ENCODE results near the gene MYL9.
"Not testable (repeated sequence)": the region's sequence is repeated elsewhere in the genome, so short reads cannot be mapped to it uniquely, and the experiment has no call there.

Gene MYL9

DNA sequence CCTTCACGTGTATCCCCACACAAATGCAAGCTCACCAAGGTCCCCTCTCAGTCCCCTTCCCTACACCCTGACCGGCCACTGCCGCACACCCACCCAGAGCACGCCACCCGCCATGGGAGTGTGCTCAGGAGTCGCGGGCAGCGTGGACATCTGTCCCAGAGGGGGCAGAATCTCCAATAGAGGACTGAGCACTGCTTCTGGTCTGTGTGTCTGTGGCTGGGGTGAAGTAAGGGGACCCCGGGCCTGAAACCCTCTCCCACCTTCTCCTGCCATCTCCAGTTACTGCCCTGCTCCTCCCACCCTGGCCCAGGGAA is 8.3 kb downstream of the MYL9 start:
- DNase-seq (ENCODE audit: low spot score) = no peak

DNA sequence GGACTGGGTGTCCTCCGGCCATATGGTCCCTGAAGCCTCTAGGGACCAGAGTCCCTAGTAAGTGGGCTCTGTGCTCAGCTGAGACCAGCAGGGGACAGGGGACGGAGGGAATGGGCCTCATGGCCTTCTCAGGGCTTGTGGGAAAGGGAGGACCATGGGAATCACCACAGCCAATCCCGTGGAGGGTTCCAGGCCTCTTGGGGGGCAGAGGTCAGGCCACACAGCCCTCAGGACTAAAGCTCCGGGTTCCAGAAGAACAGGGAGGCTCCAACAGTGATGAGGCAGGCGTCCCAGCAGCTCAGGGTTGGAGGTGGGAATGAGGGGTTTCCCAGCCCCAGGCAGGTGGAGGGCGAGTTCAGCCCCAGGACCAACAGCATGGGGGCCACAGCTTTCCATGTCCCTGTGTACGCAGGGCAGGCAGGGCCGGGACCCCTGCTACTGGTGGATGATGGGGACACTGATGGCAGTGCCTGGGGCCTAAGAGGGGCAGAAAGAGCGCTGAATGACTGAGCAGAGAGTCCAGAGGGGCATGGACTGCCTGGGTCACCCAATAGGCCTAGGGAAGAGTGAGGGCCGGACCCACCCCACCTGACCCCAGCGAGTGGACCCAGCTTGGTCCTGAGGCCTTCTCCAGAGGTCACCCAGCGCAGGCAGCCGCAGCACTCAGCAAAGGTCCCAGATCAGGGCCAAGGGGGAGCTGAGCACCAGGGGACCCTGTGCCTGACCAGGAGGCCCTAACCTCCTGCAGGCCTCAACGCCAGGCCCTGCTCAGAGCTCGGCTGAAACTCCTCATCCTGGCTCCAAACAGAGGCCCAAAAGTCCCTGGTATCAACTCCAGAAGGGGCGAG is 8.8 kb downstream of the MYL9 start:
- no peak for DNase-seq (ENCODE audit: low spot score)

DNA sequence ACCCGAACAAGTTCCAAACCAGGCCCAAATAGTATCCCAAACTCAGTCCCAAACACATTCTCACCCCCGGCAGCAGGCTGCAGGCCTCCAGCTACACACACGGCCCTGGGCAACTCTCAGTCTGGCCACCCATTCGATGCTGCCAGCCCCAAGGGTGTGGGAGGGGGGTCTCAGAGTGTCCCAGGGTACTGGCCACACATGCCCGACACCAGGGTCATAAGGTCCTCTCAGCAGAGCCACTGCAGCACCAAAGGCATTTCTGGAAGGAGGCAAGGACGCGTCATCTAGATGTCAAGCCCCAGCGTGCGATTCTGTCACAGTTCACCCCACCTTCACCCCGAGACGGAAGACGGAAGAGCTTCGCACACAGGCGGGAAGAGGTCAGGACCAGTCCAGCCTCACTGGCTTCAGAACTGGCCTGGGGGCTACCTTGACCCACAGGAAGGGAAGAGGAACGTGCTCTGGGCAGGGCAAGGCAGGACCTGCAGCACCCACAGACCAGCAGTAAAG is 9.5 kb downstream of the MYL9 start:
- no peak for DNase-seq (ENCODE audit: low spot score)

DNA sequence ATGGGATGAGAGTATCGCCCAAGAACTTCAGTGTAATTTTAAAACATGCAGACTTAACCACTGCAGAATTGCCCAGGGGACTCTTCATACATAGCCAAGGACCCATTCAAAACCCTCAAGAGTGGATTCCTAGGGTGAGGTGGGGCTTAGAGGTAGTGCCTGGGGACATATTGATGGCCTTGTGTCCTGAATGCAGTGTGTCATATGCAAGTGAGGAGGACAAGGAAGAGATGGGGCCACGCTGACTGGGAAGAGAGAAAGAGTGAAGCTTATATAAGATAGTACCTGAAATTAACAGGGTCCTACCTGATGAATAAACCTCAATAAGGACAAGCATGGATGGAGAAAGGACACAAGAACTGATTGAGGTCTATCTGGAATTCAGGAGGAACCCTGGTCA is 13.9 kb downstream of the MYL9 start:
- no peak for DNase-seq (ENCODE audit: low spot score)

DNA sequence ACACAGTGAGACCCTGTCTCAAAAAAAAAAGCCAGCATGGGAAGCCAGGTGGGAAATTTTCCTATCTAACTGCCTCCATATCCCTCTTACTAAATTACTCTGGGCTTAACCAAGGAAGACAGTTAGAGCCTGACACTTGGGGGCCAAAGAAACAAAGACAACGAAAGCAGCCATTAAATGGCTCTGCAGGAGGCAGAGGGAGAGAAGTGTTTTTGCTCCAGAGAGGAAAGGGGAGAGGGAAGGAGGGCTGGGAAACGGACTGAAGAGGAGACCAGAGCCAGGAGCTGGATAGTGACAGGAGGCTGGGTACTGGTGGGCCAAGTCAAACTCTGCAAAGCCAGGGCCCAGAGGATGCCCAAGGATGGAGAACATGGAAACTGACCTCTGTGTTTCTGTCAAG is 21.4 kb downstream of the MYL9 start:
- no peak for DNase-seq (ENCODE audit: low spot score)

DNA sequence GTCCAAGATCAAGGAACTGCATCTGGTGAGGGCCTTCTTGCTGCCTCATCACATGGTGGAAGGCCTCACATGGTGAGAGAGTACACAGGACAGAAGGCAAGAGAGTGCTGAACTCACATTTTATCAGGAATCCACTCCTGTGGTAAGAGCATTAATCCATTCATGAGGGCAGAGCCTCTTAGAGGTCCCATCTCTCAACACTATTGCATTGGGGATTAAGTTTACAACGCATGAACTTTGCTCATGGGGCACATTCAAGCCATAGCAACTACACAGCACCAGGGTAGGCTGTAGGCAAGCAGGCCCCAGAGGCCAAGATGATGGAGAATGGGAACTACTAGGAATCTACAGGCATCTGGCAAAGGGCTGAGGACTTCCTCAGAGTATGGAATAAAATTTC is 22.1 kb downstream of the MYL9 start:
- DNase-seq (ENCODE audit: low spot score) = no peak

DNA sequence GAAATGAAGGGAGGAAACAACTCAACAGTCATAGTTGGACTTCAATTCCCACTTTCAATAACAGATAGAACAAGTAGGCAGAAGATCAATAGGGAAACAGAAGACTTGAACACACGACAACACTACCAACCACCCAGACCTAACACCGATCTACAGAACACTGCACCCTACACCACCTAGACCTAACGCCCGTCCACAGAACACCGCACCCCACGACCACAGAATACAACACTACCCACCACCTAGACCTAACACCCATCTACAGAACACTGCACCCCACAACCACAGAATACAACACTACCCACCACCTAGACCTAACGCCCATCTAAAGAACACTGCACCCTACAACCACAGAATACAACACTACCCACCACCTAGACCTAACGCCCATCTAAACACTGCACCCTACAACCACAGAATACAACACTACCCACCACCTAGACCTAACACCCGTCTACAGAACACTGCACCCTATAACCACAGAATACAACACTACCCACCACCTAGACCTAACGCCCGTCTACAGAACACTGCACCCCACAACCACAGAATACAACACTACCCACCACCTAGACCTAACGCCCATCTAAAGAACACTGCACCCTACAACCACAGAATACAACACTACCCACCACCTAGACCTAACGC is 22.9 kb downstream of the MYL9 start:
- not testable (repeated sequence) for DNase-seq (ENCODE audit: low spot score)

DNA sequence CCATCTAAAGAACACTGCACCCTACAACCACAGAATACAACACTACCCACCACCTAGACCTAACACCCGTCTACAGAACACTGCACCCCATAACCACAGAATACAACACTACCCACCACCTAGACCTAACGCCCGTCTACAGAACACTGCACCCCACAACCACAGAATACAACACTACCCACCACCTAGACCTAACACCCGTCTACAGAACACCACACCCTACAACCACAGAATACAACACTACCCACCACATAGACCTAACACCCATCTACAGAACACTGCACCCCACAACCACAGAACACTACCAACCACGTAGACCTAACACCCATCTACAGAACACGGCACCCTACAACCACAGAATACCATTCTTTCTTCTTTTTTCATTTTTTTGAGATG is 23.4 kb downstream of the MYL9 start:
- not testable (repeated sequence) for DNase-seq (ENCODE audit: low spot score)

DNA sequence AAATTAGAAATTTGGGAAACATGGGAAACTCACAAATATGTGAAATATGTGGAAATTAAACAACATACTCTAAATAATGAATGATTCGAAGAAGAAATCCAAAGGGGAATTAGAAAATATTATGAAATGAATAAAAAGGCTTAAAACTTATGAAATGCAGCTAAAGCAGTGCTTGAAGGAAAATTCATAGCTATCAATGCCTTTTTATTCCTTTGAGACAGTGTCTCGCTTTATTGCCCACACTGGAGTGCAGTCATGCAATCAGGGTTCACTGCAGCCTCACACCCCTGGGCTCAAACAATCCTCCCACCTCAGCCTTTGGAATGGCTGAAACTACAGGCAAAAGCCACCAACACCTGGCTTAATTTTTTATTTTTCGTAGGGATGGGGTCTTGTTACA is 24.2 kb downstream of the MYL9 start:
- DNase-seq (ENCODE audit: low spot score) = no peak

DNA sequence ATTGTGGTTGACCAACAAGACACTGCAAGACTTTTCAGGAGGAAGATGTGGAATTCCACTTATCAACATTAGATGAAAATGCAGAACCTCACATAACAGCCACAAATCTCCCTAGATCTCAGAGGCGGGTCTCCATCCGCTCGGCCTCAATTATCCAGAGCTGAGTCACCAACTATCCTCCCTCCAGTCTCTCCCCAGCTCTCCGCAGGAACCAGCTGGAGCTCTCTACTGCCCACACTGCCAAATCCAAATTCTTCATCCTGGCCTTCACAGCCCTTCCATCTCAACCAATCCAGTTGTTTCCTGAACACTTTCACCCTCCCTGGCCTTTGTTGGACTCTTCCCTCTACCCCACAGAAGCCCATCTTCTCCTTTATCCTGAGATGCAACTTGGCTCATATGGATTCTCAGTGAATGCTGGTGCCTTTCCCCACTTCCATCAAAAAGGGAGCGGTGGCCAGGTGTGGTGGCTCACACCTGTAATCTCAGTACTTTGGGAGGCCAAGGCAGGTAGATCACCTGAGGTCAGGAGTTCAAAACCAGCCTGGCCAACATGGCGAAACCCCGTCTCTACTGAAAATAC is 28.6 kb downstream of the MYL9 start:
- no peak for DNase-seq (ENCODE audit: low spot score)

DNA sequence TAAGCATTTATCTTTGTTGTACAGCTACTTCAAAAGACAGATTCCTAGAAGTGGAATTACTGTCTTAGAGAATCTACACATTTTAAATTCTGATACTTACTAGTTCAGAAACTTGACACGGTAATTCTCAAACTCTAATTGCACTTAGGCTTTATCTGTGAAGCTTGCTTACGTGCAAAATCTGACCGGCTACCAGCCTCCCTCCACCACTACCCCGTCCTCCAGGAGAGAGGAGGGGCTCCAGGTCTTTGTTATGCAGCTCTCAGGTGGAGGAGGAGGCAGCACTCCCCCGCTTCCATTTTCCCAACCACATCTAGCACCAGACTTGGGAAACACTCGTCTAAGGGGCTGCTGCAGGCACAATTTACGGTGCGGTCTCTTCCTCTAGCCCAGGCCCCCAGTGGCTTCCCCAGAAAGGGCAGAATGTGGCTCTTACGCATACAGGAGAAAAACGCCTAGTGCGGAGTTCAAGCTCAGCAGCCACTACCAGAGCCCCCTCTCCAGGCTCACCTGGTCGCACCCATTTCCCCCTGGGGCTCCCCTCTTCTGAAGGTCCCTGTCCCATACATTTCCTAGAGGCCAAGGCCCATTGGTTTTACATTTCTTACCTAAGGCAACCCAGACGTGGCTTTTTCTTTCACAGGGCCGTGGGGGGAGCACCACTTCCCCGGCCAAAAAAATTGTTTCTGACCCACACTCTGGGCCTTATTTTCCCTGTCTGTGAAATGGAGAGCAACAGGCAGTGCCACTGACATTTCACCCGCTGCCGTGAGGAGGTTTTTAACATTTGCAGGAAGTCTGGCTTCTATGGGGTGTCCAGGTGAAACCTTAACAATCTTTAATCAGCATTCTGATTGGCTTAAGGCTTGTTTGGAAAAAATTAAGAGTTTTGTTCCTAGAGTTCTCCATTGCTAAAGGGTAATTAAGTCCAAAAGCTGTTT is 30.5 kb downstream of the MYL9 start:
- no peak for DNase-seq (ENCODE audit: low spot score)

DNA sequence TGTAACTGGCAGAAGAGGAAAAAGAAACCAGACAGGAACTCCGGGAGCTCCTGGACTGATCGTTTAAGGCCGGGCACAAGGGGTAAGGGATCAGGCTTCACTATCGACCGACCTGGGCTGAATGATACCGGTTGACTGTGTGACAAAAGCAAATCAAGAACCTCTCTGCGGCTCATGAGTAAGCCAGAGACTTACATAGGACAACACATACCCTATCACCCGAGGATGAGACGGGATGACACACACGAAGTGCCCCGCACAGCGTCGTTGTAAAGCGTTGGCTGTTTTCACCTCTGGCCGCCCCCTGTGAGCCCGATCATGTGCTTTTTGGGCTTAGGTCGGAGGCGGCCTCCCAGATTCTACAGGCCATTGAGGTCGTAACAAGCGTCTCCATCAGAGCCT is 31.4 kb downstream of the MYL9 start:
- no peak for DNase-seq (ENCODE audit: low spot score)

DNA sequence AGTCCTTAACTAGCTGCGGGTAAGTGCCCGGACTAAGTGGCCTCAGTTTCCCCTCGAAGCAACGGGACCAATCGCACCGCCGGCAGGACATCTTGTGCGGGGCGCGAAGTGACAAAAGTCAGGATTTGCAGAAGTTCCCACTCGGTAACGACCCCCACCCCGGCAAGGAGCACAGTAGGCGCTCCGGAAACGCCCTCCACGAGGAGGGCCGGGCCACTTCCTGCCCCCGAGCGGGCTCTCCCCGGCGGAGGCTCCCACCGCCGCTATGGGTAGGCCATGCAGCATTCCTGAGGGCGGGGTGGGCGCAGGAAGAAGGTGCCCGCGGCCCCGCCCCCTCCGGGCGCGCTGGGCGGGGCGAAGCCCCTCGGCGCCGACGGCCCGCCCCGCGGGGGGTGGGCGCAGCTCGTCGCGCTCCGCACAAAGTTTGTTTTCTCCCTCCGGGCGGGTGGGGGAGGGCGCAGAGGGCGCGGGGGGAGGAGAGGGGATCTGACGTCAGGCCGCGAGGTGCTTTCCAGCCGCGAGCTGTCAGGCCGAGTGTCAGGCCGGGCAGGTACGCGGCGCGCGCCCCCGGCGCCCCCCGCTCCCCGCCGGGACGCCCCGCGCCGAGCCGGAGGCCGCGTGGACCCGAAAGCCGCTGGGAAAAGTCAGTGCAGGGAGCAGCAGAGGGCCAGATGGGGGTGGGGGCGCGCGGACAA is 31.9 kb downstream of the MYL9 start, which contains the start of gene TGIF2:
TSS of gene TGIF2 (plus strand) at position 495 of the 695 bp plus-strand sequence. CDS start 5,178 bp downstream, outside the sequence.
- DNase-seq (ENCODE audit: low spot score) = no peak

DNA sequence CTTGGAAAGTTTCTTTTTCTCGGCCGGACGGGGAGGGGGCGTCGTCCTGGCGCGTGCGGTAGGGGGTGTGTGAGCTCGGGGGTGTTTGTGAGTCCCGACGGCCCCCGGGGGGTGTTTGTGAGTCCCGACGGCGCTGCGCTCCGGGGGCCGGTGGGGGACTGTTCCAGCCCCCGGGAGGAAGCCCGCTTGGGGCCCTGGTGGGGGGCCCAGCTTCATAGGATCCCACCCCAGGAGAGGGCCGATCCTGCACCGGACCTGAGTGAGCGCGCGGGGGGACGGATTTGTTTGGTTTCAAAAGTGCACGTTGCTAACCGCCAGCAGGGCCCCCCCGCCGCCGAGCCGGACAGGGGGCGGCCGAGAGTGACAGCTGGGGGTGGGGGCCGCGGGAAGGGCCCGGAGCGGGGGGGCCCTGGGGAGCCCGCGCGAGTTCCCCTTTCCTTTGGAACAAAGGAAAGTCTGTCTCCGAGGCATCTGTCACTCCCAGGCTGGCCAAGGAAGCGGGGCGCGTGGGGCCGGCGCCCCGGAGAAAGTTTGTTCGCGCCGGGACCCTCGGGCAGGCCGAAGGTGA is 32.6 kb downstream of the MYL9 start:
- DNase-seq (ENCODE audit: low spot score) = no peak

DNA sequence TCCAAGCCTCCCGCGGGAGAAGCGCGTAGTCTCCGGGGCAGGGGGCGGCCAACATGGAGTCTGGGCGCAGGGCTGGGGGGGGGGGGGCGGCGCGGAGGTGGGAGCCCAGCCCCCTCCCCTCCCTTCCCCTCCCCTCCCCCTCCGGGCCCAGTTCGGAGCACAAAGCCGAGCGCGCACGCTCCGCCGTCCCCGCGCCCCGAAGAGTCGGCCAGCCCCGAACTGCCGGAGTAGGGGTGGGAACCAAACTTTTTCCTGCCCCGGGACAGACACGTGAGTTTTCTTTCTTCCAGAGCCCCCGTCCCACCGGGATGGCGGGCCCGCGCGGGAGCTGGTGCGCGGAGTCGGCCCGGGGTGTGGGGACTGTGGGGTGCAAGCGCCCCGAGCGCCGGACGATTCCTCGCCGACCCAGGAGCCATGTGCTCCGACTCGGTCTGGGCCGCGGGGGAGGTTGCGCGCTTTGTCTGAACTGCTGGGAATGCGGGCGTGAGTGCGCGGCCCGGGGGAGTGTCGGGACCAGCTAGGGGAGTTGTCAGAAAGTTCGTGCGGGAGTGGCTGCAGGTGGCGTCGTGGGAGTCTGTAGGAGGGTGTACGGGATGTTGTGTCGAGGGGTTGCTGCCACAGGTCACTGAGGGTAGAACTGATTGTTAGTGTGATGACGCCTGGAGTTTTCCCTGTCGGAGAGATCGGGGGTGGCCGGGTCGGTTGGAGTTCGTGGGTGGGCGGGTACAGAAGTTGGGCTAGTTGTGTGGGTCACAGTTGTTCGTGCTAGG is 33.2 kb downstream of the MYL9 start:
- DNase-seq (ENCODE audit: low spot score) = no peak

DNA sequence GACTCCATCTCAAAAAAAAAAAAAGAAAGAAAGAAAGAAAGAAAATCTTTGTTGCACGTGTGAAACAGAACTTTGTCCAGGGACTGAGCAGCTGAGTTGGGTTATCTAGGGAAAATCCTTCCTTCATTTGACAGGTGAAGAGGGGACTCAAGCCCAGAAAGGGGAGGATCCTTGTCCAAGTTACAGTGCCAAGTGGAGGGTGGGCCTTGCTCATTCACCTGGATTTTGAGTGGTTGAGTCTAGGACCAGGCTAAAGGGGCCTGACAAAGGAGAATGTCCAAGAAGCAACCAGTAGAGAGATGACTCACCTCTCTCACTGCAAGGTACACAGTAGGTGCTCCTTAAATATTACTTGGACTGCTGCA is 34.7 kb downstream of the MYL9 start:
- DNase-seq (ENCODE audit: low spot score) = no peak

DNA sequence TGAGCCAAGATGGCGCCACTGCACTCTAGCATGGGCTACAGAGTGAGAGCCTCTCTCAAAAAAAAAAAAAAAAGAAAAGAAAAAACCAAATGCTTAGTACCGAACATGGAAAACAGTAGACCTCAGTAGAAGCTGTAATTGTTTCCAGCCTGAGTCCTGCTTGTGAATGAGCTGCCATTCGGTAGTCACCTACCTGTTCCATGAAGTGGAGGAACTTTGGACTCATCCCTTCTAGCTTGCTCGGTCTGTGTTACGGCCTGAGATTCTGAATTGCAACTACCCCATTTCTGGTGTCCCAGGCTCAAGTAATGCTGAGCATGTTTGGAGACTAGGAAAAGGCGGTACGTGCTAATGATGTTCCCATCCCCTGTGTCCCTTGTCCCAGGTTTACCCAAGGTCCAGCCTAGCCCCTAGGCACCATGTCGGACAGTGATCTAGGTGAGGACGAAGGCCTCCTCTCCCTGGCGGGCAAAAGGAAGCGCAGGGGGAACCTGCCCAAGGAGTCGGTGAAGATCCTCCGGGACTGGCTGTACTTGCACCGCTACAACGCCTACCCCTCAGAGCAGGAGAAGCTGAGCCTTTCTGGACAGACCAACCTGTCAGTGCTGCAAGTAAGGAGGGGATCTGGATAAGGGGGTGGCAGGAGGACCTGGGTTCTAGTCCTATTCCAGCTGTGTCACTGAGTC is 37.2 kb downstream of the MYL9 start:
- no peak for DNase-seq (ENCODE audit: low spot score)

DNA sequence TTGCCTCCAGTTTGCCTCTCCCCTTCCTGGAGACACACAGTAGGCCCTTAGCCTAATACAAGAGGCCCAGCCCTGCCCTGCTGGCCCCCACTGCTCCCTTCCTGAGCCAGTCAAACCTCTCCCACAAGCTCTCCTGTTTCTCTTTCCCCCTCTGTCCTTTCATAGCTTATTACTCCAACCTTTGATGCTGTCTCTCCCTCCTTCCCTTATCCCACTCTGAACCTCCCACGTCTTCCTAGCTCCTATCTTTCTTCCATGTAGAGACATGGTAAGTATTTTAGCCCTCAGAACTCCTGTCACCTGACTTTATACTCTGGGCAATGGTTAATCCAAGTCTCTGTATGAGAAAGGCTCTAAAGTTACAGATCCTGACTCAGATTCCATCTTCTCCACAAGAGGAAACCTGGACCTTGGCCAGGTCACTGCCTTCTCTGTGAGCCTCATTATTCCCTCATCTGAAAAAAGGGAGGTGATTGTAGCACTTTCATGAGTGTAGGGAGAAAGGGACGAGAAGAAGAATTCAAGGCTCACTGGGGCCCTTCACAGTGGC is 38.8 kb downstream of the MYL9 start:
- DNase-seq (ENCODE audit: low spot score) = no peak

DNA sequence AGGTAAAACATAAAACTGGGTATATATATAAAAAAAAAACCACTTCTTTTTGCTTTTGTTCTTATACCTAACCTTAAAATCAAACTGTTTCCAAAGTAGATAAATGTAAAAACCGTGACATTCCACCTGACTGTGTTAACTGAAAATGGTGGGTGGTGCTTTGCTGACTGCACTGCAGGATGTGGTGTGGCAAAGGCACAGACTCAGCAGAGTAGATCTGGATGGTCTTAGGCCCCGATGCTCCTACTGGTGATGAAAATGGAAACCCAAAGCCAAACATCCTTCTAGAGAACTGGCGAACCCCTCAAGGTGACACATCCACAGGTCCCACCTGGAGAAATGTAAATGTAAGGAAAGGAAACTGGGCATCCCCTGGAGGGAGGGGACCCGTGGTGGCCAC is 41.0 kb downstream of the MYL9 start:
- DNase-seq (ENCODE audit: low spot score) = no peak

DNA sequence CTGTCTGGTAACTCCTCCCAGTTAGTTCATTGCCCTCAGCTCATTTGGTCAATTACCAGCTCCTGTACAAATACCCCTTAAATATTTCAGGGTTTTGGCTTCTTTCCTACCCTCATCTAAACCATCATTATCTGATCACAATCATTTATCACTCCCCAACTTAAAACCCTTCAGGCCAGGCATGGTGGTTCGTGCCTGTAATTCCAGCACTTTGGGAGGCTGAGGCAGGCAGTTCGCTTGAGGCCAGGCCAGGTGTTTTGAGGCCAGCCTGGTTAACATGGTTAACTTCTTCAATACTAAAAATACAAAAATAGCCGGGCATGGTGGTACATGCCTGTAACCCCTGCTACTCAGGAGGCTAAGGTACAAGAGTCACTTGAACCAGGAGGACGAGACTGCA is 41.5 kb downstream of the MYL9 start:
- no peak for DNase-seq (ENCODE audit: low spot score)
